Tibial nerve (tissue), 4 donors: ENCODE results near the gene FAM120C. TPM values are rescaled to one million over a fixed set of nuclear protein-coding genes. Genes with fewer than 3 reads are reported as not detected.

Source experiments
- DNase-seq, 2 donors: peaks; one replicate each; pipeline ENCODE4 v3.0.0-alpha.2; 2019; ENCODE audit warnings: low spot score in 2 of 2
- H3K27ac ChIP-seq, 4 donors: fragments of 200-600 bp; sonication (generic) in 3 of 4; one replicate each; pipeline ENCODE4 v1.5.1; 2017 to 2019; ENCODE audit warnings: mild to moderate bottlenecking in 1 of 4
- H3K27me3 ChIP-seq, 2 donors: fragments of 200-600 bp; sonication (generic) in 1 of 2; one replicate each; pipeline versions ENCODE4 v1.5.1 to v1.6.0; 2017 to 2019
- H3K36me3 ChIP-seq, 3 donors: fragments of 200-600 bp; sonication (generic); one replicate each; pipeline ENCODE4 v1.5.1; 2018 to 2019
- H3K4me1 ChIP-seq, 4 donors: fragments of 200-600 bp; sonication (generic) in 3 of 4; one replicate each; pipeline ENCODE4 v1.5.1; 2017 to 2019
- H3K4me3 ChIP-seq, 4 donors: fragments of 200-600 bp; sonication (generic) in 3 of 4; one replicate each; pipeline ENCODE4 v1.5.1; 2017 to 2019; ENCODE audit warnings: mild to moderate bottlenecking in 1 of 4, moderate library complexity in 1 of 4
- H3K9me3 ChIP-seq, 4 donors: fragments of 200-600 bp; sonication (generic) in 3 of 4; one replicate each; pipeline ENCODE4 v1.5.1; 2017 to 2019
- EP300 ChIP-seq, 2 donors: sonication (generic); formaldehyde crosslinking; IDR thresholded peaks; one replicate each; pipeline ENCODE4 v1.6.1; 2017; ENCODE audit warnings: antibody characterized with exemption in 2 of 2, mild to moderate bottlenecking in 1 of 2
- POLR2A ChIP-seq, 2 donors: fragments of 450-650 bp; IDR thresholded peaks; one replicate each; pipeline ENCODE4 v1.6.1; 2017; ENCODE audit warnings: antibody characterized with exemption in 2 of 2, mild to moderate bottlenecking in 2 of 2, moderate library complexity in 2 of 2
- WGBS, 2 donors: methylation state at CpG; one replicate each; pipeline ENCODE4 v1.1.5; 2018; 5-methylcytosine and 5-hydroxymethylcytosine counted together
- total RNA-seq, 4 donors: library from RNA; depleted of rRNA; stranded (reverse); fragments of >200 nt; gene quantifications; one replicate each; pipeline ENCODE4 v1.1.0, GENCODE V29; 2016
- TF ChIP-seq, protein P1 (sequence below), 5 experiments: fragments of 200-600 bp in 3 of 5; fragments of 450-650 bp in 2 of 5; sonication (generic) in 3 of 5; IDR thresholded peaks; one replicate each; pipeline ENCODE4 v1.5.1; 2016 to 2019; ENCODE audit warnings: antibody characterized with exemption in 5 of 5, mild to moderate bottlenecking in 3 of 5, moderate library complexity in 2 of 5

FAM120C gene
- total RNA-seq, 4 donors from 2014 or later = 12.3 to 21.6 (median 17.4) TPM

DNA sequence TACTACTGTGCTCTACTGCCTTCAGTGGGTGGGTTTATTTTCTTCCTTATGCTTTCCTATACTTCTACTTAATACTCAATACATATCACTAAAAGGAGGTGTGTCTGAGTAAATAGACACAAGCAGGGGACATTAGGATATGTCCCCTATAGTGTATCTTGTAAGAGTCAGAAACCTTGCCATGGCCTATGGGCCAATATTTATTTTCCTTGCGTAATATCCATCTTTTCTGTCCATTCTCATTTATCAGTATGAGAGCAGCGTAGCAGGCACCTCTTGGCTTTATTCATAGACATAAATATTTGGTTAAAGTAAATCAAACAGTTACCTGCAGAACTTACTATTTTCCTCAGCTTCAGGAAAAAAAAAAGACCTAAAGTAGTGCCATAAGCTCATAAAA lies 92.2 kb downstream of the FAM120C start:
- no peaks in the 10 kb centered on the region for H3K4me1 ChIP-seq
- H3K4me3 ChIP-seq = no peak overlapping the region
- no peaks in the 10 kb centered on the region for H3K9me3 ChIP-seq
- no peaks in the 10 kb centered on the region for H3K27me3 ChIP-seq
- peaks cover 0 to 14% (median 0%) of the 10 kb centered on the region in 3 donors for H3K36me3 ChIP-seq
- 79 to 100% methylated on average over 2 of the region's 2 CpGs for WGBS, 2 donors
- H3K27ac ChIP-seq = no peak overlapping the region
- TF ChIP-seq POLR2A (IDR thresholded peaks at IDR 0.05) = no peak
- no peak for TF ChIP-seq EP300 (IDR thresholded peaks at IDR 0.05)
- TF ChIP-seq, protein P1, sequence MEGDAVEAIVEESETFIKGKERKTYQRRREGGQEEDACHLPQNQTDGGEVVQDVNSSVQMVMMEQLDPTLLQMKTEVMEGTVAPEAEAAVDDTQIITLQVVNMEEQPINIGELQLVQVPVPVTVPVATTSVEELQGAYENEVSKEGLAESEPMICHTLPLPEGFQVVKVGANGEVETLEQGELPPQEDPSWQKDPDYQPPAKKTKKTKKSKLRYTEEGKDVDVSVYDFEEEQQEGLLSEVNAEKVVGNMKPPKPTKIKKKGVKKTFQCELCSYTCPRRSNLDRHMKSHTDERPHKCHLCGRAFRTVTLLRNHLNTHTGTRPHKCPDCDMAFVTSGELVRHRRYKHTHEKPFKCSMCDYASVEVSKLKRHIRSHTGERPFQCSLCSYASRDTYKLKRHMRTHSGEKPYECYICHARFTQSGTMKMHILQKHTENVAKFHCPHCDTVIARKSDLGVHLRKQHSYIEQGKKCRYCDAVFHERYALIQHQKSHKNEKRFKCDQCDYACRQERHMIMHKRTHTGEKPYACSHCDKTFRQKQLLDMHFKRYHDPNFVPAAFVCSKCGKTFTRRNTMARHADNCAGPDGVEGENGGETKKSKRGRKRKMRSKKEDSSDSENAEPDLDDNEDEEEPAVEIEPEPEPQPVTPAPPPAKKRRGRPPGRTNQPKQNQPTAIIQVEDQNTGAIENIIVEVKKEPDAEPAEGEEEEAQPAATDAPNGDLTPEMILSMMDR (IDR thresholded peaks at IDR 0.05) = no peak
- no peak for DNase-seq

GRCh38 chrX:54089191-54089590 lies 93.9 kb downstream of the FAM120C start:
- Histone ChIP-seq H3K27ac (no peak overlapping the region), H3K36me3 (peaks cover 0 to 31% (median 0%) of the 10 kb centered on the region in 3 donors), H3K4me3 (no peak overlapping the region), H3K4me1 (no peaks in the 10 kb centered on the region), H3K27me3 (no peaks in the 10 kb centered on the region), H3K9me3 (no peaks in the 10 kb centered on the region)
- DNase-seq = no peak
- TF ChIP-seq, protein P1 (IDR thresholded peaks at IDR 0.05) = no peak
- TF ChIP-seq EP300 (IDR thresholded peaks at IDR 0.05) (no peak), POLR2A (IDR thresholded peaks at IDR 0.05) (no peak)
- 84 to 88% methylated on average over 2 of the region's 2 CpGs for WGBS, 2 donors

DNA sequence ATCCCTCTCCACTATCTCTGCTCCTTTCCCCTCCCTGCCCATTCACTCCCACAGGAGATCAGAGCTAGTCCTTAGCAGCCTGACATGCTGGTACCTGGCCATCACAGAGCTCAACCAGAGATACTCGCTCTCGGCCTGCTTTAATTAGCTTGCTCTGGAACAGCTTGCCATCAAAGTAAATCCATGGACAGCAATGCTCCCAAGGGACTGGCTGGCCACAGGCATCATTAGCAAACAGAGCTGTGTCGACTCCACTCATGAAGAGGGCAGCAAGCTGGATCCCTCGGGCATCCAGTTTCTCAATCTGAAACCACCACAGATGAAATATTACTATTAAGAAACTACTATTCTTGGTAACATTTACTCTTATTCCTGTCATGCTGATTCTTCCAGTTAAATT lies 95.4 kb downstream of the FAM120C start:
- Histone ChIP-seq H3K27ac (no peak overlapping the region), H3K4me3 (no peak overlapping the region), H3K36me3 (peaks cover 0 to 41% (median 0%) of the 10 kb centered on the region in 3 donors), H3K4me1 (no peaks in the 10 kb centered on the region), H3K27me3 (no peaks in the 10 kb centered on the region), H3K9me3 (no peaks in the 10 kb centered on the region)
- 72 to 82% methylated on average over 3 to 4 of the region's 4 CpGs for WGBS, 2 donors
- no peak for DNase-seq
- TF ChIP-seq POLR2A (IDR thresholded peaks at IDR 0.05) = no peak
- no peak for TF ChIP-seq EP300 (IDR thresholded peaks at IDR 0.05)
- TF ChIP-seq, protein P1 (IDR thresholded peaks at IDR 0.05) = no peak

DNA sequence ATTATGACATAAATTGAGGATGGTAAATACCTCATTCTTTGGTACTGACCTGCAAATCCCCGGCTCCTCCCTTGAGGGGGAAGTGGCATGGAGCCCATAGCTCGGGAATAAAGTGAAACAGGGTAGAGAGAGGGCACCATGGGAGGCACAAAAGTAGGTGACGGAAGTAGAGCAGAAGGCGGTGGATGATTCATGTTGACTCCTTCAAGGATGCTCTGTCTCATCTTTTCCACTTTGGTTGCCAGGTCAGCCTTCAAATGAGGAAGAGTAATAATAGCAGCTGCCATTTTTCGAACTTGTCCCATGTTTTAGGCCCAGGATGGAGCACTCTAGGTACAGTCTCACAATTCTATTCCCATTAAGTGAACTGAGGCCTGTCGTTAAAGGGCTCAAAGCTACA lies 97.4 kb downstream of the FAM120C start:
- no peak for DNase-seq
- H3K4me3 ChIP-seq = no peak overlapping the region
- TF ChIP-seq POLR2A (IDR thresholded peaks at IDR 0.05) (no peak), EP300 (IDR thresholded peaks at IDR 0.05) (no peak)
- TF ChIP-seq, protein P1 (IDR thresholded peaks at IDR 0.05) = no peak
- H3K9me3 ChIP-seq = no peaks in the 10 kb centered on the region
- H3K27ac ChIP-seq = no peak overlapping the region
- 80 to 94% methylated on average over 6 of the region's 6 CpGs for WGBS, 2 donors
- peaks cover 0 to 52% (median 0%) of the 10 kb centered on the region in 3 donors for H3K36me3 ChIP-seq
- H3K27me3 ChIP-seq = no peaks in the 10 kb centered on the region
- H3K4me1 ChIP-seq = no peaks in the 10 kb centered on the region

GRCh38 chrX:54076903-54077302 lies 106.2 kb downstream of the FAM120C start:
- DNase-seq = no peak
- H3K9me3 ChIP-seq = no peaks in the 10 kb centered on the region
- no peaks in the 10 kb centered on the region for H3K27me3 ChIP-seq
- 90 to 93% methylated on average over 2 of the region's 2 CpGs for WGBS, 2 donors
- no peak for TF ChIP-seq EP300 (IDR thresholded peaks at IDR 0.05)
- no peaks in the 10 kb centered on the region for H3K4me1 ChIP-seq
- no peak overlapping the region for H3K4me3 ChIP-seq
- no peak overlapping the region for H3K27ac ChIP-seq
- peaks cover 0 to 76% (median 0%) of the 10 kb centered on the region in 3 donors for H3K36me3 ChIP-seq

- H3K36me3 ChIP-seq = peaks cover 0 to 60% (median 0%) of the 10 kb centered on the region in 3 donors
- no peak overlapping the region for H3K27ac ChIP-seq
- H3K9me3 ChIP-seq = no peaks in the 10 kb centered on the region
- DNase-seq = no peak
- no peaks in the 10 kb centered on the region for H3K4me1 ChIP-seq
- H3K4me3 ChIP-seq = no peak overlapping the region
- no peaks in the 10 kb centered on the region for H3K27me3 ChIP-seq
- WGBS, 2 donors = 87 to 96% methylated on average over 4 to 6 of the region's 6 CpGs
- no peak for TF ChIP-seq EP300 (IDR thresholded peaks at IDR 0.05)
- TF ChIP-seq POLR2A (IDR thresholded peaks at IDR 0.05) = no peak
- TF ChIP-seq, protein P1 (IDR thresholded peaks at IDR 0.05) = no peak
Observed at GRCh38 chrX:54074826-54075225, 108.2 kb downstream of the FAM120C start.
